Osteocyte (in vitro differentiated cells): Measurements from ENCODE around the gene CDH22. TPM values are rescaled to one million over a fixed set of nuclear protein-coding genes. Genes with fewer than 3 reads are reported as not detected.

ENCODE experiments used
- DNase-seq: peaks from one replicate; pipeline ENCODE4 v3.0.0; 2021; ENCODE audit warnings: mixed read lengths; ENCODE audit not compliant: unreplicated experiment; ENCODE audit errors: extremely low spot score
- H3K27ac Mint-ChIP-seq: one replicate; pipeline ENCODE4 v1.8.0; 2021; ENCODE audit warnings: mild to moderate bottlenecking, mixed read lengths; ENCODE audit not compliant: unreplicated experiment
- H3K27me3 Mint-ChIP-seq: one replicate; pipeline ENCODE4 v1.8.0; 2021; ENCODE audit warnings: mixed read lengths; ENCODE audit not compliant: unreplicated experiment
- H3K36me3 Mint-ChIP-seq: one replicate; pipeline ENCODE4 v1.8.0; 2021; ENCODE audit warnings: mixed read lengths; ENCODE audit not compliant: unreplicated experiment
- H3K4me1 Mint-ChIP-seq: one replicate; pipeline ENCODE4 v1.8.0; 2021; ENCODE audit warnings: mixed read lengths; ENCODE audit not compliant: unreplicated experiment
- H3K4me3 Mint-ChIP-seq: one replicate; pipeline ENCODE4 v1.8.0; 2021; ENCODE audit warnings: mild to moderate bottlenecking, moderate library complexity, mixed read lengths; ENCODE audit not compliant: unreplicated experiment
- H3K9me3 Mint-ChIP-seq: one replicate; pipeline ENCODE4 v1.8.0; 2021; ENCODE audit warnings: mixed read lengths; ENCODE audit not compliant: unreplicated experiment
- CTCF ChIP-seq: fragments of 200-600 bp; sonication (generic); IDR thresholded peaks from 2 replicates; pipeline ENCODE4 v1.5.0; 2021; ENCODE audit warnings: antibody characterized with exemption, mild to moderate bottlenecking, moderate library complexity
- total RNA-seq: library from RNA; stranded (reverse); gene quantifications from 2 replicates; pipeline ENCODE4 v1.2.1, GENCODE V29; 2021

Gene CDH22
- total RNA-seq, 1 donor from 2014 or later = not detected

GRCh38 chr20:46209930-46210671 lies 98.2 kb downstream of the CDH22 start:
- no peaks in the 10 kb centered on the region for H3K9me3 Mint-ChIP-seq
- TF ChIP-seq CTCF = no peak
- peaks cover 25% of the 10 kb centered on the region for H3K27me3 Mint-ChIP-seq
- no peaks in the 10 kb centered on the region for H3K36me3 Mint-ChIP-seq
- no peaks in the 10 kb centered on the region for H3K4me1 Mint-ChIP-seq
- no peak overlapping the region for H3K4me3 Mint-ChIP-seq
- no peak overlapping the region for H3K27ac Mint-ChIP-seq
- no peak for DNase-seq

GRCh38 chr20:46207793-46208192 lies 100.5 kb downstream of the CDH22 start:
- Mint-ChIP-seq H3K9me3 (no peaks in the 10 kb centered on the region), H3K4me1 (no peaks in the 10 kb centered on the region), H3K27ac (no peak overlapping the region), H3K36me3 (no peaks in the 10 kb centered on the region), H3K4me3 (no peak overlapping the region), H3K27me3 (peaks cover 33% of the 10 kb centered on the region)
- no peak for TF ChIP-seq CTCF
- DNase-seq = no peak

- no peak for TF ChIP-seq CTCF
- H3K27ac Mint-ChIP-seq = no peak overlapping the region
- no peak for DNase-seq
- no peak overlapping the region for H3K4me3 Mint-ChIP-seq
- no peaks in the 10 kb centered on the region for H3K36me3 Mint-ChIP-seq
- H3K27me3 Mint-ChIP-seq = peaks cover 31% of the 10 kb centered on the region
- no peaks in the 10 kb centered on the region for H3K4me1 Mint-ChIP-seq
- H3K9me3 Mint-ChIP-seq = no peaks in the 10 kb centered on the region
These were observed 101.2 kb downstream of the CDH22 start for GRCh38 chr20:46206992-46207549.

- no peak for DNase-seq
- H3K27me3 Mint-ChIP-seq = peaks cover 33% of the 10 kb centered on the region
- no peaks in the 10 kb centered on the region for H3K4me1 Mint-ChIP-seq
- no peaks in the 10 kb centered on the region for H3K9me3 Mint-ChIP-seq
- TF ChIP-seq CTCF = no peak
- no peak overlapping the region for H3K27ac Mint-ChIP-seq
- no peaks in the 10 kb centered on the region for H3K36me3 Mint-ChIP-seq
- H3K4me3 Mint-ChIP-seq = no peak overlapping the region
These were observed 102.3 kb downstream of the CDH22 start for GRCh38 chr20:46206025-46206424.

- Mint-ChIP-seq H3K4me1 (no peaks in the 10 kb centered on the region), H3K4me3 (no peak overlapping the region), H3K27me3 (peaks cover 33% of the 10 kb centered on the region), H3K36me3 (no peaks in the 10 kb centered on the region), H3K9me3 (no peaks in the 10 kb centered on the region), H3K27ac (no peak overlapping the region)
- no peak for DNase-seq
- no peak for TF ChIP-seq CTCF
These were observed 102.9 kb downstream of the CDH22 start for GRCh38 chr20:46205349-46205748.
